NOMO-1 treated with dmso at 0.1 percent for 144 hours (cell line): ENCODE data around the gene UBAP1L.
"Not testable (repeated sequence)": the region's sequence is repeated elsewhere in the genome, so short reads cannot be mapped to it uniquely, and the experiment has no call there.

Experiments used
- DNase-seq: peaks from one replicate; lab custom pipeline; 2025; ENCODE audit not compliant: unreplicated experiment; lab: John Stamatoyannopoulos, UW

The UBAP1L gene

GRCh38 chr15:65115086-65115485 lies at the start of gene UBAP1L:
Gene UBAP1L (minus strand): TSS chr15:65115200. CDS start chr15:65106215, 8,985 bp downstream.
- no peak for DNase-seq

GRCh38 chr15:65164139-65164538 lies 49.1 kb upstream of the UBAP1L start:
- DNase-seq, result no peak

- DNase-seq, result no peak
These were observed 48.0 kb upstream of the UBAP1L start for GRCh38 chr15:65163041-65163440.

GRCh38 chr15:65156692-65157091 lies 41.7 kb upstream of the UBAP1L start:
- DNase-seq, result no peak

- no peak for DNase-seq
These were observed 39.7 kb upstream of the UBAP1L start for GRCh38 chr15:65154720-65155119.

- no peak for DNase-seq
These were observed 32.9 kb upstream of the UBAP1L start for GRCh38 chr15:65147902-65148301.

GRCh38 chr15:65146438-65146837 lies 31.4 kb upstream of the UBAP1L start:
- no peak for DNase-seq

- DNase-seq, result not testable (repeated sequence)
These were observed 23.6 kb upstream of the UBAP1L start for GRCh38 chr15:65138631-65139030.

GRCh38 chr15:65137893-65138292 lies 22.9 kb upstream of the UBAP1L start:
- DNase-seq, result not testable (repeated sequence)

- not testable (repeated sequence) for DNase-seq
These were observed 22.1 kb upstream of the UBAP1L start for GRCh38 chr15:65137089-65137488.

GRCh38 chr15:65134538-65134937 lies 19.5 kb upstream of the UBAP1L start:
- DNase-seq, result no peak

GRCh38 chr15:65133548-65134200 lies 18.7 kb upstream of the UBAP1L start, which contains the start of gene PDCD7:
Gene PDCD7 (minus strand): TSS chr15:65133808. CDS start chr15:65133781, 27 bp downstream.
- DNase-seq, result peak; percentile 83

- DNase-seq, result peak; percentile 23
These were observed 18.0 kb upstream of the UBAP1L start for GRCh38 chr15:65132878-65133547.

- no peak for DNase-seq
These were observed 15.9 kb upstream of the UBAP1L start for GRCh38 chr15:65130941-65131340.

- no peak for DNase-seq
These were observed 542 bp upstream of the UBAP1L start for GRCh38 chr15:65115542-65115941.

GRCh38 chr15:65110676-65111292 lies 4.2 kb downstream of the UBAP1L start:
- no peak for DNase-seq

- no peak for DNase-seq
These were observed 8.9 kb downstream of the UBAP1L start for GRCh38 chr15:65106011-65106590.

- DNase-seq, result no peak
These were observed 10.0 kb downstream of the UBAP1L start for GRCh38 chr15:65105038-65105437.

- DNase-seq, result no peak
These were observed 12.1 kb downstream of the UBAP1L start for GRCh38 chr15:65102912-65103311.

- DNase-seq, result no peak
These were observed 12.9 kb downstream of the UBAP1L start for GRCh38 chr15:65101891-65102708.

- peak; percentile 25 for DNase-seq
These were observed 13.5 kb downstream of the UBAP1L start for GRCh38 chr15:65101411-65101890.
